Bronchial epithelial cell (primary cell): ENCODE measurements around the gene VMO1. TPM values are rescaled to one million over a fixed set of nuclear protein-coding genes. Genes with fewer than 3 reads are reported as not detected.

ENCODE experiments used
- DNase-seq: peaks from one replicate; pipeline ENCODE4 v3.0.0-alpha.2; 2010; ENCODE audit warnings: low read depth
- FAIRE-seq: peaks from 2 replicates; lab custom pipeline; 2011; peaks lifted over from hg19 to GRCh38; lab: Jason Lieb, UNC
- H3K27me3 ChIP-seq: 2 replicates; pipeline ENCODE4 v1.5.1; 2011; ENCODE audit warnings: low read length; ENCODE audit not compliant: control insufficient read depth, insufficient read depth
- H3K36me3 ChIP-seq: 2 replicates; pipeline ENCODE4 v1.5.1; 2011; ENCODE audit warnings: low read length; ENCODE audit not compliant: control insufficient read depth, insufficient read depth
- H3K4me3 ChIP-seq: 2 replicates; pipeline ENCODE4 v1.5.1; 2011; ENCODE audit warnings: mild to moderate bottlenecking, low read depth, low read length, control low read depth
- total RNA-seq: library from RNA; depleted of rRNA; stranded (reverse); fragments of >200 nt; gene quantifications from 2 replicates; pipeline ENCODE4 v1.2.1, GENCODE V29; 2014
- TF ChIP-seq, protein P1 (sequence below): IDR thresholded peaks from 2 replicates; pipeline ENCODE4 v1.5.1; 2011; ENCODE audit warnings: mild to moderate bottlenecking, moderate library complexity, low read length, control low read depth, inconsistent platforms; ENCODE audit not compliant: insufficient read depth, severe bottlenecking

VMO1 gene
- total RNA-seq, 1 donor from 2014 or later: not detected

DNA sequence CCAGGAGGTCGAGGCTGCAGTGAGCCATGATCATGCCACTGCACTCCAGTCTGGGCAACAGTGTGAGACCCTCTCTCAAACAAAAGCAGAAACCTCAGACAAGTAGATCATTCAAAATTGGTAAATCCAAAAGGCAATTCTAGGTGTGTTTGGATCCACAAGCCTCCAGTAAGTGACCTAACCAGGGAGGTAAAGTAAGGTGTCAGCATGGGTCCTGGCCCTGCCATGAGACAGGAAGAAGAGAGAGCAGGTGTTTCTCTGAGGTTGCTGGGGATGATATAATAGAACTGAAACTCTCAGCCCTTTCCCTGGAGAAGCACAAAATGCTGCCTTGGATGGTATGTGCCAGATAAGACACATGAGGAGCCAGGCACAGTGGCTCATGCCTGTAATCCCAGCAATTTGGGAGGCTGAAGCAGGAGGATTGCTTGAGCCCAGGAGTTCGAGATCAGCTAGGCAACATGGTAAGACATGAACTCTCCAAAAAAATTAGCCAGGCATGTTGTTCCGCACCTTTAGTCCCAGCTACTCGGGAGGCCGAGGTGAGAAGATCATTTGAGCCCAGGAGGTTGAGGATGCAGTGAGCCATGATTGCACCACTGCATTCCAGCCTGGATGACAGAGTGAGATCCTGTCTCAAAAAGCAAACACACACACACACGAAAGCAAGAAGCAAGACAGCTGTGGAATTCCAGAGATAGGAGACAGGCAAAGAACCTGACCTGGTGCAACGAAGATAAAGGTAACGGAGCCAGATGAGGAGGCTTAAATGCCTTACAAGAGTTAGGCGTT, 8.0 kb downstream of the VMO1 start:
- DNase-seq: no peak
- no peaks in the 10 kb centered on the region for H3K36me3 ChIP-seq
- H3K4me3 ChIP-seq: no peak overlapping the region
- H3K27me3 ChIP-seq: peaks cover 7% of the 10 kb centered on the region
- no peak for FAIRE-seq
- TF ChIP-seq, protein P1, sequence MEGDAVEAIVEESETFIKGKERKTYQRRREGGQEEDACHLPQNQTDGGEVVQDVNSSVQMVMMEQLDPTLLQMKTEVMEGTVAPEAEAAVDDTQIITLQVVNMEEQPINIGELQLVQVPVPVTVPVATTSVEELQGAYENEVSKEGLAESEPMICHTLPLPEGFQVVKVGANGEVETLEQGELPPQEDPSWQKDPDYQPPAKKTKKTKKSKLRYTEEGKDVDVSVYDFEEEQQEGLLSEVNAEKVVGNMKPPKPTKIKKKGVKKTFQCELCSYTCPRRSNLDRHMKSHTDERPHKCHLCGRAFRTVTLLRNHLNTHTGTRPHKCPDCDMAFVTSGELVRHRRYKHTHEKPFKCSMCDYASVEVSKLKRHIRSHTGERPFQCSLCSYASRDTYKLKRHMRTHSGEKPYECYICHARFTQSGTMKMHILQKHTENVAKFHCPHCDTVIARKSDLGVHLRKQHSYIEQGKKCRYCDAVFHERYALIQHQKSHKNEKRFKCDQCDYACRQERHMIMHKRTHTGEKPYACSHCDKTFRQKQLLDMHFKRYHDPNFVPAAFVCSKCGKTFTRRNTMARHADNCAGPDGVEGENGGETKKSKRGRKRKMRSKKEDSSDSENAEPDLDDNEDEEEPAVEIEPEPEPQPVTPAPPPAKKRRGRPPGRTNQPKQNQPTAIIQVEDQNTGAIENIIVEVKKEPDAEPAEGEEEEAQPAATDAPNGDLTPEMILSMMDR: no peak

DNA sequence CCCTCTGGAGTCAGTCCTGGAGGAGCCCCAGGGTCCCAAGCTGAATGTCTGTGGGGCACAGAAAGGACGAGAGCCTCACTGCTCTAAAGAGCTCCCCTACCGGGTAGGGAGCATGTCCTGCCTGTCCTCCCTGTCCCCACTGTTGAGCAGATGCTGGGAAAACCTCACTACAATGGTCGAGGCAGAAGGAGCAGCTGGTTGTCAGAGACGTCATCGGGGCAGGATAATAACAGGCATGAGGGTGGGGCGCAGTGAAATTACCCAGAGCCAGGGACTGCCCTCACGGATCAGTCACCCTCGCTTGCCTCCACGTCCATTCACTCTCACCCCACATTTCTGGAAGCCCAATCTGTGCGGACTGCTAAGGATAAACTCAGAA, 13.9 kb downstream of the VMO1 start:
- Histone ChIP-seq H3K36me3 (no peaks in the 10 kb centered on the region), H3K4me3 (no peak overlapping the region), H3K27me3 (peaks cover 2% of the 10 kb centered on the region)
- DNase-seq (no peak), FAIRE-seq (peak; percentile 32)
- TF ChIP-seq, protein P1: no peak

DNA sequence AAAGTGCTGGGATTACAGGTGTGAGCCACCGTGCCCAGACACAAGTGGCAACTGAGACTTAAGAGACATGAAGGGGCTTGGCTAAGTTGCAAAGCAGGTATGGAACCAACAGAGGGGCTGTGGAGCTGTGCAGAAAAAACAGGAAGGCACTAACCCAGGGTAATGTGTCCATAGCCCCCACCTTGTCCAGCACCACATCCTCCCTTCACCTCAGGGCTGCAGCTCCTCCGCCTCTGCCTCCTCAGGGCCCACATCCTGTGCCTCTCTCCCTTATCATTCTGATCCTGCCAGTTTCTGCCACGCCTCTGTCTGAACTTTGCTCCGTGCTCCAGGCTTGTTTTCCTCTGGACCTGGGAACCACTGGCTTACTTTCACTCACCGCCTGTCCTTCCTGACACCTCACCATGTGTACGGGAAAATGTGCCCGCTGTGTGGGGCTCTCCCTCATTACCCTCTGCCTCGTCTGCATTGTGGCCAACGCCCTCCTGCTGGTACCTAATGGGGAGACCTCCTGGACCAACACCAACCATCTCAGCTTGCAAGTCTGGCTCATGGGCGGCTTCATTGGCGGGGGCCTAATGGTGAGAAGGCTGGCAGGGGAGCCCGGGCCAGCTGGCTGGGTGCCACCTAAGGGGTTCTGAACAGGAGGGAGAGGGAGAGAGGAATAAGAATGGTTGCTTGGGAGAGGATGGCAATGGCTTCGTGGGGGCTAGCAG, 14.5 kb downstream of the VMO1 start, which contains the start of gene TM4SF5:
Gene TM4SF5 (plus strand): TSS at position 368 of the 716 bp plus-strand sequence. CDS start 37 bp downstream, at position 405.
- no peaks in the 10 kb centered on the region for H3K36me3 ChIP-seq
- TF ChIP-seq, protein P1: no peak
- FAIRE-seq (no peak), DNase-seq (no peak)
- no peak within 1 kb of the TSS for H3K4me3 ChIP-seq
- H3K27me3 ChIP-seq: peaks cover 2% of the 10 kb centered on the region

DNA sequence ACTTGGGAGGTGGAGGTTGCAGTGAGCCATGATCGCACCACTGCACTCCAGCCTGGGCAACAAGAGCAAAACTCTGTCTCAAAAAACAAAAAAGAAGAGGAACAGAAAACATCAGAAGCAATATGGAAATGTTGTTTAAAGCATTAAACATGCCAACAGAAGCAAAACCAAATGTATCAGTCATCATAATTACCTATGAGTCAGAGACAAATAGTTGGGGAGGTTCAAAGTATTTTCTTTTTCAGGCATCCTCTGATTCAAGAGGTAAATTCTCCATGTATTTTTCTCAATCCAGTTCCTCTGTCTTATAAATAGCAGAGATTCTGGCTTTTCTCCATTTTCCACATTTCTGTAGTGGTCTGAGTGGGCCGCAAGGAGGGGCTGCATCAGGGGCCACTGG, 16.5 kb downstream of the VMO1 start:
- Histone ChIP-seq H3K4me3 (no peak overlapping the region), H3K27me3 (peaks cover 2% of the 10 kb centered on the region), H3K36me3 (no peaks in the 10 kb centered on the region)
- DNase-seq (peak; percentile 55), FAIRE-seq (no peak)
- TF ChIP-seq, protein P1: no peak

DNA sequence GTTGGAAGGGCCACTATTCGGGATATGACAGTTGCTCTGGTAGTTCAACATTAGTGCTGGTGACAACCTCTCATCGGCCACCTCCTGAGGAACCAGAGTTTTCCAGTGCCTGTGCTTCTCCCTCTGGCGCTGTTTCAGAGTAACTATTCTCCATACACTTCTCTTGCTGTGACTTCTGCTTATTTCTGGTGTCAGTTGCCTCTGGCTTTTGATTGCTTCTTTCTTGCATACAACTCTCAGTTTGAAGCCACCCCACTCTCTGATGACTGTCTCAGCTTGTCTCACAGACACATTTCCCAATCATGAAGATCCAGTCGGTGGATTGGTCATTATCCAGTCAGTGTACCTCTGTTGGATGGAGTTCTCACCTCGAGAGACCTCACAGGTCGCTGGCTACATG, 17.9 kb downstream of the VMO1 start:
- no peak for FAIRE-seq
- Histone ChIP-seq H3K27me3 (no peaks in the 10 kb centered on the region), H3K36me3 (no peaks in the 10 kb centered on the region)

More for the DNA sequence above, 17.9 kb downstream of the VMO1 start:
- no peak for DNase-seq
- TF ChIP-seq, protein P1: no peak
- H3K4me3 ChIP-seq: no peak overlapping the region
